SU-DHL-6 (cell line): Measurements from ENCODE around the gene CCDC107.

Source experiments
- EZH2phosphoT487 ChIP-seq: fragments of 200-600 bp; sonication (generic), shearing (Covaris generic); conservative IDR thresholded peaks from 2 replicates; pipeline ENCODE4 v1.6.1; 2018; ENCODE audit warnings: mild to moderate bottlenecking, antibody characterized with exemption, low read length, moderate library complexity, mixed read lengths
- TF ChIP-seq, protein P1 (sequence below): fragments of 200-600 bp; sonication (generic); IDR thresholded peaks from one replicate; pipeline ENCODE4 v1.5.1; 2017; ENCODE audit warnings: antibody characterized with exemption, mild to moderate bottlenecking, low read length, moderate library complexity; ENCODE audit not compliant: insufficient read depth, poor library complexity, severe bottlenecking

DNA sequence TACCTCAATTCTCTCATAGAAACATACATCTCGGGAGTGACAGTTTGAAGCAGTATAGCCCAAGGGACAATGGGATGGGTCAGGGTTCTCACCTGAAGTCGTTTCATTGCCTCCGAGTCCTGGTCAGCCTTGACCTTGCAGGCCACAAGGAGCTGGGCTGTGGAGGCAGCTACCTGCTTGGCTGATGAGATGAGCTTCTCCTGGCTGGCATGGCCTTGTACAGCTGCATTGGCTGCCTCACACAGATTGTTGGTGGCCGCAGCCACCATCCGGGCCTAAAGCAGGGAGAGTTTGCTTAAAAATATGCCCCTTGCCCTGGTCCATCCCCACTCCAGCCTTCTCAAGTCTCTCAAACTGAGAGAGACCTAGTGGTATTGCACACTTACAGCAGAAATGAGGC lies 40.1 kb downstream of the CCDC107 start:
- TF ChIP-seq, protein P1, sequence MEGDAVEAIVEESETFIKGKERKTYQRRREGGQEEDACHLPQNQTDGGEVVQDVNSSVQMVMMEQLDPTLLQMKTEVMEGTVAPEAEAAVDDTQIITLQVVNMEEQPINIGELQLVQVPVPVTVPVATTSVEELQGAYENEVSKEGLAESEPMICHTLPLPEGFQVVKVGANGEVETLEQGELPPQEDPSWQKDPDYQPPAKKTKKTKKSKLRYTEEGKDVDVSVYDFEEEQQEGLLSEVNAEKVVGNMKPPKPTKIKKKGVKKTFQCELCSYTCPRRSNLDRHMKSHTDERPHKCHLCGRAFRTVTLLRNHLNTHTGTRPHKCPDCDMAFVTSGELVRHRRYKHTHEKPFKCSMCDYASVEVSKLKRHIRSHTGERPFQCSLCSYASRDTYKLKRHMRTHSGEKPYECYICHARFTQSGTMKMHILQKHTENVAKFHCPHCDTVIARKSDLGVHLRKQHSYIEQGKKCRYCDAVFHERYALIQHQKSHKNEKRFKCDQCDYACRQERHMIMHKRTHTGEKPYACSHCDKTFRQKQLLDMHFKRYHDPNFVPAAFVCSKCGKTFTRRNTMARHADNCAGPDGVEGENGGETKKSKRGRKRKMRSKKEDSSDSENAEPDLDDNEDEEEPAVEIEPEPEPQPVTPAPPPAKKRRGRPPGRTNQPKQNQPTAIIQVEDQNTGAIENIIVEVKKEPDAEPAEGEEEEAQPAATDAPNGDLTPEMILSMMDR, result no peak
- no peak for TF ChIP-seq EZH2phosphoT487
